CD4-positive, CD25-positive, alpha-beta regulatory T cell (primary cell): ENCODE data around the gene FBRS. TPM values are rescaled to one million over a fixed set of nuclear protein-coding genes. Genes with fewer than 3 reads are reported as not detected.
"Not testable (repeated sequence)": the region's sequence is repeated elsewhere in the genome, so short reads cannot be mapped to it uniquely, and the experiment has no call there.

Experiments used
- ATAC-seq, 2 donors: fragments of 150-1000 bp; cut with Tn5 transposase; one replicate each; pipeline ENCODE4 v1.10.0; 2021; ENCODE audit warnings: low read depth in 2 of 2, moderate number of reproducible peaks in 2 of 2, moderate library complexity in 1 of 2
- DNase-seq, 3 donors: peaks; one replicate each; pipeline versions ENCODE4 v3.0.0 to v3.0.0-alpha.2; 2012 to 2022; ENCODE audit warnings: mixed read lengths in 1 of 3
- H3K27ac ChIP-seq: one replicate; pipeline ENCODE4 v1.7.0; 2013; ENCODE audit warnings: mild to moderate bottlenecking, low read length; ENCODE audit not compliant: insufficient read depth, poor library complexity, severe bottlenecking
- H3K27me3 ChIP-seq: one replicate; pipeline ENCODE4 v1.7.0; 2013; ENCODE audit warnings: low read length; ENCODE audit not compliant: control insufficient read depth, insufficient read depth
- H3K36me3 ChIP-seq: one replicate; pipeline ENCODE4 v1.7.0; 2013; ENCODE audit warnings: mild to moderate bottlenecking, low read length, moderate library complexity; ENCODE audit not compliant: control insufficient read depth, insufficient read depth
- H3K4me1 ChIP-seq: 2 replicates; pipeline ENCODE4 v1.7.0; 2013; ENCODE audit warnings: mild to moderate bottlenecking, low read length; ENCODE audit not compliant: insufficient read depth, control insufficient read depth, poor library complexity, severe bottlenecking
- H3K4me3 ChIP-seq: one replicate; pipeline ENCODE4 v1.7.0; 2013; ENCODE audit warnings: low read depth, mild to moderate bottlenecking, low read length, moderate library complexity
- H3K9me3 ChIP-seq, 2 experiments: 1 replicate in 1 of 2; 2 replicates in 1 of 2; pipeline ENCODE4 v1.7.0; 2013; ENCODE audit warnings: low read length in 2 of 2, mild to moderate bottlenecking in 1 of 2, moderate library complexity in 1 of 2; ENCODE audit not compliant: control insufficient read depth in 2 of 2
- H3K27ac Mint-ChIP-seq, 3 donors: one replicate each; pipeline ENCODE4 v1.8.0; 2020 to 2022; ENCODE audit warnings: mild to moderate bottlenecking in 3 of 3, mixed read lengths in 3 of 3, moderate library complexity in 2 of 3
- H3K27me3 Mint-ChIP-seq: one replicate; pipeline ENCODE4 v1.8.0; 2022; ENCODE audit warnings: mild to moderate bottlenecking, mixed read lengths
- H3K36me3 Mint-ChIP-seq: one replicate; pipeline ENCODE4 v1.8.0; 2020; ENCODE audit warnings: mixed read lengths
- H3K4me1 Mint-ChIP-seq, 4 donors: one replicate each; pipeline ENCODE4 v1.8.0; 2020 to 2022; ENCODE audit warnings: mixed read lengths in 4 of 4, mild to moderate bottlenecking in 1 of 4
- H3K4me3 Mint-ChIP-seq, 4 donors: one replicate each; pipeline ENCODE4 v1.8.0; 2020 to 2022; ENCODE audit warnings: mild to moderate bottlenecking in 4 of 4, mixed read lengths in 4 of 4, moderate library complexity in 3 of 4
- H3K9me3 Mint-ChIP-seq, 7 donors: one replicate each; pipeline ENCODE4 v1.8.0; 2020 to 2022; ENCODE audit warnings: mixed read lengths in 7 of 7, mild to moderate bottlenecking in 3 of 7, moderate library complexity in 2 of 7
- polyA plus RNA-seq, 4 donors: library from polyadenylated mRNA; unstranded; fragments of 300-500 nt; fragmentation: Illumina TruSeq; gene quantifications; one replicate each; pipeline ENCODE4 v1.2.3, GENCODE V29; 2021
- total RNA-seq: library from RNA; stranded (reverse); gene quantifications from one replicate; pipeline ENCODE4 v1.2.3, GENCODE V29; 2022

FBRS gene
- total and polyA plus RNA-seq, 5 donors from 2014 or later: 2.3 to 179 (median 3.3) TPM

GRCh38 chr16:30688701-30689100 is 30.5 kb downstream of the FBRS start:
- ATAC-seq (no peak), DNase-seq (no peak)
- Histone ChIP-seq H3K9me3 (no peaks in the 10 kb centered on the region), H3K27me3 (no peaks in the 10 kb centered on the region), H3K36me3 (no peaks in the 10 kb centered on the region), H3K4me1 (peaks cover 2% of the 10 kb centered on the region), H3K27ac (no peak overlapping the region), H3K4me3 (no peak overlapping the region)
- no peak overlapping the region for H3K4me3 Mint-ChIP-seq
- no peaks in the 10 kb centered on the region for H3K27me3 Mint-ChIP-seq
- H3K9me3 Mint-ChIP-seq: no peaks in the 10 kb centered on the region
- no peak overlapping the region for H3K27ac Mint-ChIP-seq
- H3K36me3 Mint-ChIP-seq: no peaks in the 10 kb centered on the region
- H3K4me1 Mint-ChIP-seq: peaks cover 0 to 5% (median 2%) of the 10 kb centered on the region in 4 donors

- H3K27me3 Mint-ChIP-seq: no peaks in the 10 kb centered on the region
- H3K27ac Mint-ChIP-seq: peak overlapping the region in 1 of 3 donors; percentile 64
- H3K9me3 Mint-ChIP-seq: no peaks in the 10 kb centered on the region
- ATAC-seq: no peak
- no peak for DNase-seq
- Histone ChIP-seq H3K36me3 (no peaks in the 10 kb centered on the region), H3K4me1 (peaks cover 7% of the 10 kb centered on the region), H3K27ac (no peak overlapping the region), H3K4me3 (no peak overlapping the region), H3K27me3 (no peaks in the 10 kb centered on the region), H3K9me3 (no peaks in the 10 kb centered on the region)
- H3K4me3 Mint-ChIP-seq: peak overlapping the region in 1 of 4 donors; percentile 12
- H3K36me3 Mint-ChIP-seq: no peaks in the 10 kb centered on the region
- peaks cover 0 to 11% (median 3%) of the 10 kb centered on the region in 4 donors for H3K4me1 Mint-ChIP-seq
Observed at GRCh38 chr16:30691907-30692306, 33.7 kb downstream of the FBRS start.

DNA sequence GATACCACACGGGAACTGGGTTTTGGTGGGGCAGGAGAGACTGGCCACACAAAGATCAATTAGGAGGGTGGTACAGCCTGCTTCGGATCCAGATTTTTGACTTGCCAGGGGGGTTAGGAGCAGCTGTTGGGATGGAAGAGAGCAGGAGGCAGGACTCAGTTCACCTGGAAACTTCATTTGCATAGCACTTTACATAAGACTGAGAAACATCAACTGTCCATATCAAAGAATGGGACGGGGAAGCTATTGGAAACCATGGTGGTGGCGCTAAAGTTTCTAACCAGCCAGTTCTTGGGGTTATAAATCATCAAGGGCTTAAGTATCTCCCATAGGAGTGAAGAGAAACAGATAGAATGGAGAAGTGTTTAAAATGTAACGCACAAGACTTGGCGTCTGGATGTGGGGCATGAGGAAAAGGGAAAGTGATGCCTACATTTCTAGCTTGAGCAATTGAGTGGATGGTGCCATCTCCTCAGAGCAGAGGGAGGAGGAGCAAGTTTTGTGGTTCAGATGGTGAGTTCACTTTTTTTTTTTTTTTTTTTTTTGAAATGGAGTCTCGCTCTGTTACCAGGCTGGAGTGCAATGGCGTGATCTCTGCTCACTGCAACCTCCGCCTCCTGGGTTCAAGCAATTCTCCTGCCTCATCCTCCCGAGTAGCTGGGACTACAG is 34.3 kb downstream of the FBRS start:
- Histone ChIP-seq H3K27ac (no peak overlapping the region), H3K27me3 (no peaks in the 10 kb centered on the region), H3K4me3 (no peak overlapping the region), H3K36me3 (no peaks in the 10 kb centered on the region), H3K9me3 (no peaks in the 10 kb centered on the region), H3K4me1 (peaks cover 12% of the 10 kb centered on the region)
- no peak for ATAC-seq
- no peak for DNase-seq
- no peaks in the 10 kb centered on the region for H3K27me3 Mint-ChIP-seq
- peak overlapping the region in 1 of 3 donors; percentile 48 for H3K27ac Mint-ChIP-seq
- no peaks in the 10 kb centered on the region for H3K9me3 Mint-ChIP-seq
- peaks cover 0 to 17% (median 6%) of the 10 kb centered on the region in 4 donors for H3K4me1 Mint-ChIP-seq
- no peaks in the 10 kb centered on the region for H3K36me3 Mint-ChIP-seq
- H3K4me3 Mint-ChIP-seq: no peak overlapping the region

DNA sequence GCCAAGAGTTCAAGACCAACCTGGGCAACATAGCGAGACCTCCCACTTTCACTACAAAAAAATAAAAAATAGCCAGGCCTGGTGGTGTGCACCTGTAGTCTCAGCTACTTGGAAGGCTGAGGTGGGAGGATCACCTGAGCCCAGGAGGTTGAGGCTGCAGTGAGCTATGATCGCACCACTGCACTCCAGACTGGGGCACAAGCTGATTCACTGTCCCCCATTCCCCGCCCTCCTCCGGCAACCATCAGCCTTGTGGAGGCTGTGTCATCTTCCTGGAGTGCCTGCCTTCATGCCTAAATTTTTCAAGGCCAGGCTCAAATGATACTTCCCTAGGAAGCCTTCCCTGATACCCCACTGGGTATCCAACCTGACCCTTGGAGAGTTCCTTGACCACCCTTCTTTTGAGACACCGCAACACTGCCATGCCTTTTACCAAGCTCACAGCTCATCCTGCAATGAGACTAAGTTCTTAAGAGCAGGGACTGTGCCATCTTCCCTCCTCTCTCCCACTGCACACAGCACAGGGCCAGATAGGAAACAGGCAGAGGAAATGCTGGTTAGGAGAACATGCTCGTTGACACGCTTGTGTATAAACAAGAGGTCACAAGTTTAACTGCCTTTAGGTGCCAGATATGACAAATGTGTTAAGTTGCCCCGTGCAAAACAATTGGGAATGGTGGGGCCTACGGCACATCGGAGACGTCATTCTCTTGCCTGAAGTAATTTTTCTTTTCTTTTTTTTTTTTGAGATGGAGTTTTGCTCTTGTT is 36.9 kb downstream of the FBRS start:
- Mint-ChIP-seq H3K4me1 (peaks cover 8 to 35% (median 20%) of the 10 kb centered on the region in 4 donors), H3K27ac (no peak overlapping the region), H3K36me3 (peaks cover 4% of the 10 kb centered on the region), H3K27me3 (peaks cover 5% of the 10 kb centered on the region), H3K9me3 (peaks cover 0 to 2% (median 0%) of the 10 kb centered on the region in 7 donors), H3K4me3 (peak overlapping the region in 1 of 4 donors; percentile 26)
- H3K9me3 ChIP-seq: no peaks in the 10 kb centered on the region
- peaks cover 4% of the 10 kb centered on the region for H3K36me3 ChIP-seq
- H3K27me3 ChIP-seq: no peaks in the 10 kb centered on the region
- no peak overlapping the region for H3K27ac ChIP-seq
- DNase-seq (no peak), ATAC-seq (no peak)
- H3K4me1 ChIP-seq: peaks cover 28% of the 10 kb centered on the region
- H3K4me3 ChIP-seq: no peak overlapping the region

DNA sequence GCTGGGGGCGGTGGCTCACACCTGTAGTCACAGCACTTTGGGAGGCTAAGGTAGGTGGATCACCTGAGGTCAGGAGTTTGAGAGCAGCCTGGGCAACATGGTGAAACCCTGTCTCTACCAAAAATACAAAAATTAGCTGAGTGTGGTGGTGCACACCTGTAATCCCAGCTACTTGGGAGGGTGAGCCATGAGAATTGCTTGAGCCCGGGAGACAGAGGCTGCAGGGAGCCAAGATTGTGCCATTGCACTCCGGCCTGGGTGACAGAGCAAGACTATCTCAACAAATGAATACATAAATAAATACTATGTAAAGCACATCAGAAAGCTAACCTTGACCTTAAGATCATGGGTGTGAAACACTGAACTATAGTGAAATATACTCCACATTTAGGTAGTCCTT is 38.4 kb downstream of the FBRS start:
- Histone ChIP-seq H3K36me3 (peaks cover 17% of the 10 kb centered on the region), H3K4me1 (peaks cover 29% of the 10 kb centered on the region)
- H3K9me3 ChIP-seq, H3K4me3 ChIP-seq, ATAC-seq, H3K27me3 ChIP-seq, H3K27ac Mint-ChIP-seq, H3K27ac ChIP-seq, H3K4me3 Mint-ChIP-seq, H3K27me3 Mint-ChIP-seq, DNase-seq, H3K9me3 Mint-ChIP-seq, H3K36me3 Mint-ChIP-seq: not testable (repeated sequence)
- peaks cover 9 to 40% (median 24%) of the 10 kb centered on the region in 4 donors for H3K4me1 Mint-ChIP-seq

GRCh38 chr16:30697264-30698138 is 39.3 kb downstream of the FBRS start:
- H3K27me3 ChIP-seq: no peaks in the 10 kb centered on the region
- H3K4me1 ChIP-seq: peaks cover 29% of the 10 kb centered on the region
- H3K4me3 ChIP-seq: peak overlapping the region; percentile 69
- ATAC-seq (peak; percentile 88 to 90), DNase-seq (no peak)
- Mint-ChIP-seq H3K27me3 (peaks cover 5% of the 10 kb centered on the region), H3K4me1 (peaks cover 9 to 40% (median 23%) of the 10 kb centered on the region in 4 donors), H3K9me3 (peaks cover 0 to 2% (median 0%) of the 10 kb centered on the region in 7 donors), H3K36me3 (peaks cover 6% of the 10 kb centered on the region), H3K4me3 (peak overlapping the region; percentile 92 to 100 (median 97)), H3K27ac (peak overlapping the region; percentile 100)
- no peaks in the 10 kb centered on the region for H3K9me3 ChIP-seq
- H3K27ac ChIP-seq: peak overlapping the region; percentile 99
- peaks cover 19% of the 10 kb centered on the region for H3K36me3 ChIP-seq

DNA sequence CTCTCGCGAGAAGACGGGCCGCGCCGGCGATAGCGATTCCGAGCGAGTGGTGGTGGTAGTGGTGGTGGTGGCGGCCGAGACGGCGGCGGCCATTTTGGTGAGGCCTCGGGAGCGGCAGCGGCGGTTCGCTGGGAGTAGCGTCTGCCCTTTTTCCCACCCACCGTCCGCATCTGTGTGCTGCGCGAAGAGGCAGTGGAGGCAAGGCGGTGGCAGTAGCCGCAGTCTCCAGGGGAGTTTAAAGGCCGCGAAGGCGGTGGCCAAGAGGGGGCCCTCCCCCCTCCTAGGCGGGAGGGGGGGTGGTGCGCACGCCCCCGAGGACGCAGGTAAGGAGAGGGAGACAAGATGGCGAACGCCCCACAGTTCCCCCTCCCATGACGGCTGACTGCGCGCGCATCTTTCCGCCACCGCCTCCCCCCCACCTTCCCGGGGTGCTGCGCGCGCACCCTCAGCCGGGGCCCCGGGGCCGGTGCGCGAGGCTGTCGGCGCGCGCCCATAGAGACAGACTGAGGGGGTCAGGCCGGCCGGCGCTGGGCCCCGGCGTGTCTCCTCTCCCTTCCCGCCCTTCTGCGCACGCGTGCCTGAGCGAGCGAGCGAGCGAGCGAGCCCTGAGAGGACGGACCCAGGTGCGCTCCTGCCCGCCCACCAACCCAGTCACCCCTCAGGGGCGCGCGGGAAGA is 40.0 kb downstream of the FBRS start:
- Mint-ChIP-seq H3K27ac (peak overlapping the region; percentile 100), H3K36me3 (peaks cover 9% of the 10 kb centered on the region), H3K9me3 (peaks cover 0 to 2% (median 0%) of the 10 kb centered on the region in 7 donors), H3K27me3 (peaks cover 5% of the 10 kb centered on the region), H3K4me3 (peak overlapping the region; percentile 92 to 100 (median 97)), H3K4me1 (peaks cover 9 to 43% (median 22%) of the 10 kb centered on the region in 4 donors)
- ATAC-seq (peak; percentile 72 to 74), DNase-seq (peak; percentile 99 to 100 (median 99))
- H3K4me1 ChIP-seq: peaks cover 29% of the 10 kb centered on the region
- H3K27me3 ChIP-seq: no peaks in the 10 kb centered on the region
- peaks cover 27% of the 10 kb centered on the region for H3K36me3 ChIP-seq
- H3K9me3 ChIP-seq: no peaks in the 10 kb centered on the region
- peak overlapping the region; percentile 48 for H3K4me3 ChIP-seq
- peak overlapping the region; percentile 99 for H3K27ac ChIP-seq
